Measurements from ENCODE around the gene PINK1.
A peak's percentile ranks its signal among the peaks of the same experiment; 100 is the strongest.

Gene PINK1

GRCh38 chr1:20678599-20678998 is 45.3 kb downstream of the PINK1 start:
- no peak overlapping the region for H3K4me3 ChIP-seq (ENCODE audit: low read depth, low read length)

GRCh38 chr1:20680269-20680668 is 47.0 kb downstream of the PINK1 start:
- no peak overlapping the region for H3K4me3 ChIP-seq (ENCODE audit: low read depth, low read length)

GRCh38 chr1:20681999-20682398 is 48.7 kb downstream of the PINK1 start:
- H3K4me3 ChIP-seq (ENCODE audit: low read depth, low read length) = no peak overlapping the region

GRCh38 chr1:20682571-20683236 is 49.4 kb downstream of the PINK1 start:
- no peak overlapping the region for H3K4me3 ChIP-seq (ENCODE audit: low read depth, low read length)

- H3K4me3 ChIP-seq (ENCODE audit: low read depth, low read length) = no peak overlapping the region
Observed at GRCh38 chr1:20683614-20684013, 50.4 kb downstream of the PINK1 start.

GRCh38 chr1:20684050-20684620 is 50.9 kb downstream of the PINK1 start:
- H3K4me3 ChIP-seq (ENCODE audit: low read depth, low read length) = no peak overlapping the region

- no peak overlapping the region for H3K4me3 ChIP-seq (ENCODE audit: low read depth, low read length)
Observed at GRCh38 chr1:20684651-20685050, 51.4 kb downstream of the PINK1 start.

GRCh38 chr1:20685099-20685662 is 51.9 kb downstream of the PINK1 start:
- no peak overlapping the region for H3K4me3 ChIP-seq (ENCODE audit: low read depth, low read length)

- no peak overlapping the region for H3K4me3 ChIP-seq (ENCODE audit: low read depth, low read length)
Observed at GRCh38 chr1:20685741-20686140, 52.5 kb downstream of the PINK1 start.

- no peak overlapping the region for H3K4me3 ChIP-seq (ENCODE audit: low read depth, low read length)
Observed at GRCh38 chr1:20686883-20687725, 53.8 kb downstream of the PINK1 start.

- H3K4me3 ChIP-seq (ENCODE audit: low read depth, low read length) = no peak overlapping the region
Observed at GRCh38 chr1:20689645-20690056, 56.4 kb downstream of the PINK1 start.

- H3K4me3 ChIP-seq (ENCODE audit: low read depth, low read length) = no peak overlapping the region
Observed at GRCh38 chr1:20691872-20692271, 58.6 kb downstream of the PINK1 start.

- no peak overlapping the region for H3K4me3 ChIP-seq (ENCODE audit: low read depth, low read length)
Observed at GRCh38 chr1:20693623-20694022, 60.4 kb downstream of the PINK1 start.

GRCh38 chr1:20695515-20695914 is 62.3 kb downstream of the PINK1 start:
- H3K4me3 ChIP-seq (ENCODE audit: low read depth, low read length) = no peak overlapping the region

- H3K4me3 ChIP-seq (ENCODE audit: low read depth, low read length) = peak overlapping the region; percentile 9
Observed at GRCh38 chr1:20696397-20697333, 63.4 kb downstream of the PINK1 start.

- H3K4me3 ChIP-seq (ENCODE audit: low read depth, low read length) = no peak overlapping the region
Observed at GRCh38 chr1:20697563-20697962, 64.3 kb downstream of the PINK1 start.

- no peak overlapping the region for H3K4me3 ChIP-seq (ENCODE audit: low read depth, low read length)
Observed at GRCh38 chr1:20698195-20698910, 65.1 kb downstream of the PINK1 start.

GRCh38 chr1:20699558-20699957 is 66.3 kb downstream of the PINK1 start:
- H3K4me3 ChIP-seq (ENCODE audit: low read depth, low read length) = no peak overlapping the region

- no peak overlapping the region for H3K4me3 ChIP-seq (ENCODE audit: low read depth, low read length)
Observed at GRCh38 chr1:20700636-20701215, 67.5 kb downstream of the PINK1 start.

All from iPS-11a (cell line).